GM12891 (cell line): ENCODE data around the gene CCNF.

Source experiments
- PAX5 ChIP-seq: IDR thresholded peaks from 2 replicates; pipeline ENCODE4 v1.6.1; 2011; ENCODE audit warnings: low read length, moderate library complexity, mild to moderate bottlenecking; ENCODE audit not compliant: insufficient read depth, severe bottlenecking
- POLR2A ChIP-seq: IDR thresholded peaks from 2 replicates; pipeline ENCODE4 v1.6.1; 2011; ENCODE audit warnings: low read depth, low read length, control low read depth
- POLR2AphosphoS5 ChIP-seq: IDR thresholded peaks from 2 replicates; pipeline ENCODE4 v1.6.1; 2011; ENCODE audit warnings: low read depth, low read length, control low read depth
- SPI1 ChIP-seq: IDR thresholded peaks from 2 replicates; pipeline ENCODE4 v1.6.1; 2011; ENCODE audit warnings: low read depth, low read length, control low read depth
- TAF1 ChIP-seq: IDR thresholded peaks from 2 replicates; pipeline ENCODE4 v1.6.1; 2011; ENCODE audit warnings: low read depth, low read length, control low read depth

GRCh38 chr16:2496223-2497115 is 67.2 kb downstream of the CCNF start:
- TF ChIP-seq POLR2A (no peak), PAX5 (no peak), POLR2AphosphoS5 (no peak), SPI1 (no peak), TAF1 (no peak)
